ENCODE measurements around the gene STON2. TPM values are rescaled to one million over a fixed set of nuclear protein-coding genes. Genes with fewer than 3 reads are reported as not detected.
"Not testable (repeated sequence)": the region's sequence is repeated elsewhere in the genome, so short reads cannot be mapped to it uniquely, and the experiment has no call there.

STON2 gene
- polyA plus RNA-seq, 1 donor = 62.3 TPM

GRCh38 chr14:81269100-81269978 is 130.8 kb downstream of the STON2 start:
- peak; percentile 86 for DNase-seq

- no peak for DNase-seq
Measured at GRCh38 chr14:81268016-81268416, 132.1 kb downstream of the STON2 start.

GRCh38 chr14:81265636-81266169 is 134.4 kb downstream of the STON2 start:
- DNase-seq = no peak

DNA sequence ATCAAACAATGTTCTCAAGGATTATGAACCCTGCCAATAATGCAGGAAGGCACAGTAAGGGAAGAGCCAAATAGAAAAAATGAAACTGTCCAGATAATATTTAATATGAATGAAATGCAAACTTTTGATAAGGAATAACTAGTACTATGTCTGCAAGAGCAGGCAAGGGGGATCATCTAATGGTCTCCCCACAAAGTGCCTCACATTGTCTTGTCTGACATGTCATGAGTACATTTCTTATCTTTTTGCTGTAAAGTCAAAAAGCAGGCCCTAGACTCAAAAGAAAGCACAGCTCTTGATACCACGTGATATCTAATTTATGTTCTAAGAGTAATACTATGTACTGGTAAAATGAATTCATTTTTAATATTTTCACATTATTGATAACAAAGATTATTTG is 135.5 kb downstream of the STON2 start:
- no peak for DNase-seq

DNA sequence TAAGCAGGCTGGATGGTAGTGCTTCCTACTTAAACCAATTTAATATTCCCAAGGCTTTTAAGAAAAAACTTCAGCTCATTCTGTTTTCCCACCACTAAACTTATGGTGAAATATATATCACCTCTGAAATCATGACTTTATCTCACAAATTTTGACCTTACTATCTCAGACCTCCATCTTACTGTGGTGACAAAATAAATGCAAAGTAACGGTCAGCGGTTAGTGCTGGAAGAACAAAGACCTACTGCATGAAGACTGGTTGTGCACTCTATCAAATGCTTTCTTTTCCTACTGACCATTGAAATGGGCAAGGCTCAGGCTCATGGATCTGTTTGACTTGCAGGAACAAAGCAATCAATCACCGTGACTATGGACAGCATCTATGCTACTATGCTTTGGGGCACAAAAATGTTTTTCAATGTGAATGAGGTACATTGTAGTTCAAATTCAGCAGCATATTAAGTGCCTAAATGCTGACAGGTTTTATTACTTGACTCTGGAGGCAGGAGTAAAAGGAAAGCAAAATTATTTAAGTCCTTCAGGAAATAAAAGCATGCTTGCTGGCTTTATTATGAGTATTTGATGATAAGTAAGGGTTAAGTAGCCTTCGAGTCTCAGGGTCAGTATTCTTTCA is 136.2 kb downstream of the STON2 start:
- no peak for DNase-seq

DNA sequence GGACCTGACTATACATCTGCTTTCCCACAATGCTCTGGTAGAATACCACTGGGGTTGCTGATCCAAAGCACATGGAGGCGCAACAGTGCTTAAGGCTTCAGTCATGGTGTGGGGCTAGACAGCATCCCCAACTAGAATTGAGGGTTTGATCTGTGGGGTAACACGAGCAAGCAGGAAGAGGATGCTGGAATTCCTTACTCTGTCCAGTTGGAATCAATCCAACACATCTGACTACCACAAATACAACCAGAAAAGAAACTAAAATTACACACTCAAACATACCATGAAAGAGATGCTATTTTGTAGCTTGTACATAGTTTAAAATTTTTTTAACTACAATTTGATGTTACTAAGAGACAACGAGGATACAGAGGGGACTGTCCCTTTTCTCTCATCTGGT is 138.9 kb downstream of the STON2 start:
- no peak for DNase-seq

GRCh38 chr14:81260732-81261131 is 139.4 kb downstream of the STON2 start:
- DNase-seq = no peak

DNA sequence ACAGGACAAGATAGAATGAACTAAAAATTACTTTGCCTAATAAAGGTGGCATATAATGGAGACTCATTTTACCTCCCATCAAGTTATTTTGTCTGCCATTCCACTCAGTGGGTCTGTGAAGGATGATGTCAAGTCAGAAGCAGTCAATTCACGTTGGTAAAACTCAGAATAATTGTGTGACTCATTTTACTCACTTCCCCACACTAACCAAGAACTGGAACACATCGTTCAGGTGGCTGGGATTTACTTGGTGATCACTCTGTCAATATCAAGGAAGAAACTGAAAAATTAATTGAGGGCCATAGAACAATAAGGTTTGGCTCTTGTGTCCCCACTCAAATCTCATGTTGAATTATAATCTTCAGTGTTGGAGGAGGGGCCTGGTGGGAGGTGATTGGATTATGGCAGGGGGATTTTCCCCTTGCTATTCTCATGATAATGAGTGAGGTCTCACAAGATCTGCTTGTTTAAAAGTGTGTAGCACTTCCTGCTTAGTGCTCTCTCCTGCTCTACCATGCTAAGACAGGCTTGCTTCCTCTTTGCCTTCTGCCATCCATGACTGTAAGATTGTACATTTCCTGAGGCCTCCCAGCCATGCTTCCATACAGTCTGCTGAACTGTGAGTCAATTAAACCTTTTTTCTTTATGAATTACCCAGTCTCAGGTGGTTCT is 143.7 kb downstream of the STON2 start:
- no peak for DNase-seq

- no peak for DNase-seq
Measured at GRCh38 chr14:81252278-81252677, 147.8 kb downstream of the STON2 start.

- DNase-seq = no peak
Measured at GRCh38 chr14:81247271-81247766, 152.8 kb downstream of the STON2 start.

GRCh38 chr14:81246461-81247270 is 153.5 kb downstream of the STON2 start:
- no peak for DNase-seq

- no peak for DNase-seq
Measured at GRCh38 chr14:81245771-81246170, 154.4 kb downstream of the STON2 start.

GRCh38 chr14:81244431-81244830 is 155.7 kb downstream of the STON2 start:
- DNase-seq = not testable (repeated sequence)

DNA sequence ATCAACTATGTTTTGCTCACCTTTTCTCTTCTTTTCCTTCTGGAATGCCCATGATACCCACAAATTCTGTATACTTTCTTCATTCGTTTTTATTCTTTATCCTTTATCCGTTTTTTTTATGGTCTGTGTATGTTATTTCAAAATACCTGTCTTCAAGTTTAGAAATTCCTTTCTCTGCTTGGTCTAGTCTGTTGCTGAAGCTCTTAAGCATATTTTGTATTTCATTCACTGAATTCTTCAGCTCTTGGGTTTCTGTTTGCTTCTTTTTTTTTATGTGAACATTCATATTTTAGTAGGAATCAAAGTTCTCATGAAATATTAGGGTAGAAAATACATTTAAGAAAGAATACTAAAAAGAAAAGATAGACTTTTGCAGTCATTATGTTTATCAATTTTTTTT is 156.6 kb downstream of the STON2 start:
- no peak for DNase-seq

DNA sequence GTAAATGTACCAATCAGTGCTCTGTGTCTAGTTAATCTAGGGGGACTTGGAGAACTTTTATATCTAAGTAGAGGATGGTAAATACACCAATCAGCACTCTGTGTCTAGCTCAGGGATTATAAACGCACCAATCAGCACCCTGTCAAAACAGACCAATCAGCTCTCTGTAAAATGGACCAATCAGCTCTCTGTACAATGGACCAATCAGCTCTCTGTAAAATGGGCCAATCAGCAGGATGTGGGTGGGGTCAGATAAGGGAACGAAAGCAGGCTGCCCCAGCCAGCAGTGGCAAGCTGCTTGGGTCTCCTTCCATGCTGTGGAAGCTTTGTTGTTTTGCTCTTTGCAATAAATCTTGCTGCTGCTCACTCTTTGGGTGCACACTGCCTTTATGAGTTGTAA is 163.3 kb downstream of the STON2 start:
- not testable (repeated sequence) for DNase-seq

GRCh38 chr14:81236138-81236537 is 164.0 kb downstream of the STON2 start:
- no peak for DNase-seq

- no peak for DNase-seq
Measured at GRCh38 chr14:81235096-81235495, 165.0 kb downstream of the STON2 start.

- DNase-seq = no peak
Measured at GRCh38 chr14:81234278-81234677, 165.8 kb downstream of the STON2 start.

GRCh38 chr14:81233615-81234014 is 166.5 kb downstream of the STON2 start:
- DNase-seq = no peak

GRCh38 chr14:81231540-81231939 is 168.6 kb downstream of the STON2 start:
- DNase-seq = no peak

DNA sequence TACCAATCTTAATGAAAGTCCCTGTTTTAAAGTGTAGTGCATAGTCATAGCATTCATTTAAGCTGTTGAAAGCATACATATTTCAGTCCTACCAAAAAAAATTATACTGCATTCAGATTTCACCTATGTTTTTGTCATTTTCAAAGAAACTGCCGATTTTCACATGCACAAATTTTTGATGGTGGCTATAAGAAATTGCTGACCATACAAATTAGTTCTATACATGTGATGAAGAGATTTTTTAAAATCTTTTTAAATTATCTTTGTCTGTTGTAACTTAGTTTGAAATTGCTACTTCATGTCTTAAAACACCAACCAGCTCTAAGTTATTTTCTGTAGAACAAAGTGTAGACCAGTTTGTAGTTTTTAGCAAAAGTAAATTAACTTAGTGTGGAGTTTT is 175.9 kb downstream of the STON2 start:
- DNase-seq = no peak

GRCh38 chr14:81223788-81224187 is 176.3 kb downstream of the STON2 start:
- not testable (repeated sequence) for DNase-seq
